OCI-LY7 (cell line): ENCODE measurements around the gene AMBN.

ENCODE experiments used
- CTCF ChIP-seq: fragments of 200-600 bp; sonication (generic); conservative IDR thresholded peaks from 2 replicates; pipeline ENCODE4 v1.5.1; 2014; ENCODE audit warnings: mild to moderate bottlenecking, antibody characterized with exemption, low read length, moderate library complexity, mixed read lengths
- EZH2phosphoT487 ChIP-seq: fragments of 200-600 bp; sonication (generic); IDR thresholded peaks from 2 replicates; pipeline ENCODE4 v1.6.1; 2018; ENCODE audit warnings: low read depth, borderline replicate concordance, mild to moderate bottlenecking, mixed run types, antibody characterized with exemption, low read length, moderate library complexity, mixed read lengths

- no peak for TF ChIP-seq CTCF
- no peak for TF ChIP-seq EZH2phosphoT487
Measured at GRCh38 chr4:70619778-70620177, 27.7 kb downstream of the AMBN start.
